GM10266 (cell line): ENCODE results near the gene PRR16.

Source experiments
- DNase-seq: peaks from one replicate; pipeline ENCODE4 v3.0.0; 2012; ENCODE audit errors: extremely low spot score
- CTCF ChIP-seq: IDR thresholded peaks from 2 replicates; pipeline ENCODE4 v1.5.1; 2012; ENCODE audit warnings: mild to moderate bottlenecking, low read depth; ENCODE audit not compliant: control insufficient read depth, insufficient read depth; ENCODE audit errors: missing control alignments

The PRR16 gene

DNA sequence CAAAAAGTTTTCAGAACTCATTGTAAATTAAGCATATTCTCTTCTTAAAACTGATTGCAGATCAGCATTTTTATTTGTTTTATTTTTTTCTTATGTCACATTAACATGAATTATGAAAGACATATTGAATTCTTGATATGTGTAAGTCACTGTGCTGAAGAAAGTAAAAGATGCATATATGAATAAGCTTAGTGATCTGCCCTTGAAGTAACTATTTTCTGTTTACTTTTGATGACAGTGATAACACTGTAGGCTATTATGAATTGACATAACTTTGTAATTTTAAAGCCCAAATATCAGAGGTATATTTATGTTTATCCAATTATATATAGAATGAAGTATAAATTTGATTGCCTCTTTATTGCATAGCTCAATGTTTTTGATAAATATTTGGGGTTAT, 8.8 kb downstream of the PRR16 start:
- no peak for DNase-seq
- TF ChIP-seq CTCF: no peak

DNA sequence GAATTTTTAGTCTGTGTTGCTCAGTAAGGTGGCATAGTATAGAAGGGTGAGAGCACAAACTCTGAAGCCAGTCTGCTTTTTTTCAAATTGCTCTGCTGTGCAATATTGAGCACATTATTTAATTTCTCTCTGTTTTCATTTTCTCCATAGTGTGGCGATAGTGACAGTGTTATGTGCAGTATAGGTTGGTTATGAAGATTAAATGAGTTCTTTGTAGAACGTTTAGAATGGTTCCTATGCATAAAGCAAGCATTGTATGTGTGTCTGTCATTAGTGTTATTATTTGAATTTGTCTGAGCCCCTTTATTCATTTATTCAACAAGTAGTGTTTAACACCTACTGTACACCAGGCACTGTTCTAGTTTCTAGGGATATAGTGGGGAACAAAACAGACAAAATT, 9.2 kb downstream of the PRR16 start:
- TF ChIP-seq CTCF: no peak
- DNase-seq: no peak

- DNase-seq: no peak
- TF ChIP-seq CTCF: no peak
Measured at GRCh38 chr5:120476063-120476462, 12.0 kb downstream of the PRR16 start.

GRCh38 chr5:120479066-120479465, 15.0 kb downstream of the PRR16 start:
- TF ChIP-seq CTCF: no peak
- DNase-seq: no peak

DNA sequence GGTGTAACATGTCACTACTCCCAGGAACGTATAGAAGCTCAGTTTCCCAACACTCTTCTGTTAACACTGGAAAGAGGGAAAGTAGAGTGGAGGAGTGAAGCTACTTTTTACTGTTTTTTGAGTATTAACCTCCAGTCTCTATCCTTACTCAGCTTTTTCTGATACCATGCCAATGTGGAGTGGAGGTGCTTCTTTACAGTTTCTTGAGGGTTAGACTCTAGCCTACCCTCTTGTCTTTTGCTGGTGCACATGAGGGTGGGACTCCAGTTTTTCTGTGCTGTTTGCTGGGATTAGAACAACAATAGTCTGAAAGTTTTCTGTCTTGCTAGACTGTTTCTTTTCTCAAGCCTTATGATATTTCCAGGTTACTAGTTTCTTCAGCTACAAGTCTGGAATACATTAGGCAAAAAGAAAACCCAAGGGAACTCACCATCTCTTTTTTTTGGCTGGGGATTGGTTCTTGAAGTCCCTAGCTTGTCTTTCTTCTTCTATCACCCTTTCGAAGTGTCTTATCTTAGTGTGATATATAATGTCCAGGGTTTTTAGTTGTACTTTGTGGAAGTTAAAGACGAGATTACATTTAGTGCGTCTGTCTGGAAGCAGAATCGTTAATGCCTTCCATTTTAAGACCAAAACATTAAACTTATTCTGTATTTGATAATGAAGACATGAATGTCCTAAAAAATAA, 35.9 kb downstream of the PRR16 start:
- TF ChIP-seq CTCF: no peak
- no peak for DNase-seq

DNA sequence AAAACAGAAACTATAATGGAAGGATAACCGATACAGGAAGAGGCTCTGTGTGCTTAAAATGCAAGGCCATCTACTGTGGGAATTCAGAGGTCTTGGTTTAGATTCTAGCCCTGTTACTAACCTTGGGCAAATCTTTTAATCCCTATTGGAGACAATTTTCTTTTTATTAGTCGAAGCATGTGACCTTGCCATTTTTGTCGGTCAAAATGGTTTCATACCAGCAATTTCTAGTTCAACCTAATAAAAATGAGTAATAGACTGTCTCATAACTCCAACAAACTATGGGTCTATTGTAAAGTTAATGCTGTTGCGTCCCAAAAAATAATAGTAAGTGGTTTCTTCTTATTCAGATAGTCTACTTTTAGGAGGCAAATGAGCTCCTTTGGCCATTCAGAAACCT, 38.4 kb downstream of the PRR16 start:
- DNase-seq: no peak
- no peak for TF ChIP-seq CTCF

DNA sequence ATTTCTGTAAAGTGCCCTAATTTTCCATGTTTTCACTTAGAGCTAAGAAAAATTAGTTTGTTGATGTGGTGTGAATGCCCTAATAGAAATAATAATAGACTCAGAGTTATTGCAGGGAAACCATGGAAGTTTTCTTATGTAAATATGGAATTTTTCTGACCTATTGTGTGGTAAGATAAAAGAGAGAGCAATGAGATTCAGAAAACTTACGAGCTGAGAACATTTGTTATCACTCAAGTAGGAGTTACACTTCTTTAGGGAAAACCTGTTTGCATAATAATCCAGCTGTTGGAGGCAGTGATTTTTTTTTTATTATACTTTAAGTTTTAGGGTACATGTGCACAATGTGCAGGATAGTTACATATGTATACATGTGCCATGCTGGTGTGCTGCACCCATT, 39.2 kb downstream of the PRR16 start:
- TF ChIP-seq CTCF: no peak

More for the DNA sequence above, 39.2 kb downstream of the PRR16 start:
- no peak for DNase-seq
